ENCODE measurements around the gene KAT2A.

- TF ChIP-seq POLR2A (IDR thresholded peaks at IDR 0.05) (no peak), CTCF (IDR thresholded peaks at IDR 0.05) (no peak), EP300 (IDR thresholded peaks at IDR 0.05) (no peak)
Observed at GRCh38 chr17:42120770-42121769, at the start of gene KAT2A.
